GM12864 (cell line): ENCODE results near the gene MAP1LC3B.

Experiments
- DNase-seq: peaks from one replicate; pipeline ENCODE4 v3.0.0-alpha.2; 2011; ENCODE audit warnings: low read depth
- H3K4me3 ChIP-seq: 2 replicates; pipeline ENCODE4 v1.5.1; 2011; ENCODE audit warnings: mild to moderate bottlenecking, low read depth, low read length, control low read depth
- TF ChIP-seq, protein P1 (sequence below): IDR thresholded peaks from 2 replicates; pipeline ENCODE4 v1.5.1; 2011; ENCODE audit warnings: low read depth, mild to moderate bottlenecking, moderate library complexity, low read length, control low read depth, inconsistent platforms; ENCODE audit errors: missing control alignments

Gene MAP1LC3B

DNA sequence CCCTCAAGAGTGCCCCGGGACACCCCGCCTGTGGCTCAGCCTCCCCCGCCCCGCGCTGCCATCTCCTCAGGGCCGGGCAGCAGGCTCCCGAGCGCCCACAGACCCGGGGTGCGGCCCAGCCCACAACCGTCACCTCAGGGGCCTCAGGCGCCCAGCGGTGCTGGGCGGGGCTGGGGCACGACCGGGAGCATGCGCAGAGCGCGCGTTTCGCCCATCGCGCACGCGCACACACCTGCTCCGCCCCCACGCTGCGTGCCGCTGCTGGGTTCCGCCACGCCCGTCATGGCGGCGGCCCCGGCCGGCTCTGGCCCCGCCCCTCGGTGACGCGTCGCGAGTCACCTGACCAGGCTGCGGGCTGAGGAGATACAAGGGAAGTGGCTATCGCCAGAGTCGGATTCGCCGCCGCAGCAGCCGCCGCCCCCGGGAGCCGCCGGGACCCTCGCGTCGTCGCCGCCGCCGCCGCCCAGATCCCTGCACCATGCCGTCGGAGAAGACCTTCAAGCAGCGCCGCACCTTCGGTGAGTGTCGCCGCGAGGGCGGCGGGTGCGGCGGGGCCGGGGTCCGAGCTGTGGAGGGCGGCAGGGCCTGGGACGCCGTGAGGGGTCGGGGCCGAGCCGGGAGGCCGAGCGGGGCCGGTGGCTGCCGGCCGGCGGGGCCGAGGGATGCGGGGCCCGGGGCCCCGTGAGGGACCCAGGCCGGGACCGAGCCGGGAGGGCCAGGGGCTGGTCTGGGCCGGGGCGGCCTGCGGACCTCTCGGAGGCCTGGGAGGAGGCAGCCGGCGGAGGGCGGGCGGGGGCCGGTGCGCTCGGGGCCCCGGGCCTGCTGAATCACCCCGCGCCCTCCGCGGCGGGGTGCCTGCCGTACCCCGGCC is at the start of gene MAP1LC3B:
MAP1LC3B (plus strand) TSS at position 387 of the 871 bp plus-strand sequence; CDS start at position 479, 92 bp downstream.
- peak; percentile 80 for DNase-seq
- peak within 1 kb of the TSS; percentile 78 for H3K4me3 ChIP-seq
- TF ChIP-seq, protein P1, sequence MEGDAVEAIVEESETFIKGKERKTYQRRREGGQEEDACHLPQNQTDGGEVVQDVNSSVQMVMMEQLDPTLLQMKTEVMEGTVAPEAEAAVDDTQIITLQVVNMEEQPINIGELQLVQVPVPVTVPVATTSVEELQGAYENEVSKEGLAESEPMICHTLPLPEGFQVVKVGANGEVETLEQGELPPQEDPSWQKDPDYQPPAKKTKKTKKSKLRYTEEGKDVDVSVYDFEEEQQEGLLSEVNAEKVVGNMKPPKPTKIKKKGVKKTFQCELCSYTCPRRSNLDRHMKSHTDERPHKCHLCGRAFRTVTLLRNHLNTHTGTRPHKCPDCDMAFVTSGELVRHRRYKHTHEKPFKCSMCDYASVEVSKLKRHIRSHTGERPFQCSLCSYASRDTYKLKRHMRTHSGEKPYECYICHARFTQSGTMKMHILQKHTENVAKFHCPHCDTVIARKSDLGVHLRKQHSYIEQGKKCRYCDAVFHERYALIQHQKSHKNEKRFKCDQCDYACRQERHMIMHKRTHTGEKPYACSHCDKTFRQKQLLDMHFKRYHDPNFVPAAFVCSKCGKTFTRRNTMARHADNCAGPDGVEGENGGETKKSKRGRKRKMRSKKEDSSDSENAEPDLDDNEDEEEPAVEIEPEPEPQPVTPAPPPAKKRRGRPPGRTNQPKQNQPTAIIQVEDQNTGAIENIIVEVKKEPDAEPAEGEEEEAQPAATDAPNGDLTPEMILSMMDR = no peak

DNA sequence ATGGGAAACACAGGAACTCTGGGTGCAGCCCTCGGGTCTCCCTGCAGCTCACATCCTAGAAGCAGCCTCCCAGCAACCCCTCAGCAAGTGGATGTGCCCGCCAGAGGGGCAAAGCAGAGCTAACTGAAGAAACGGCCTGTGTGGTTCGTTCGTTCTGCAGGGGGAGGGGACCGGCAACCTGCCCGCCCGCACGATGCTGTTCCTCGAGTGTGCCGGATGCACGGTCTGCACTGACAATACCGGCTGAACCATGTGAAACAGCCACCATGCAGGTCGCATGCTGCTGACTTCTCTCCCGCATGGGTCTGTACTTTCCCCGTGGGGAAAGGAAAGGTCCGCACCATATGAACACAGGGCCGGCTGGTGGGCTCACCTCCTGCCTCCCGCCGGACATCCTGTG is 49.6 kb upstream of the MAP1LC3B start:
- DNase-seq = no peak
- H3K4me3 ChIP-seq = no peak overlapping the region
- TF ChIP-seq, protein P1 = no peak

DNA sequence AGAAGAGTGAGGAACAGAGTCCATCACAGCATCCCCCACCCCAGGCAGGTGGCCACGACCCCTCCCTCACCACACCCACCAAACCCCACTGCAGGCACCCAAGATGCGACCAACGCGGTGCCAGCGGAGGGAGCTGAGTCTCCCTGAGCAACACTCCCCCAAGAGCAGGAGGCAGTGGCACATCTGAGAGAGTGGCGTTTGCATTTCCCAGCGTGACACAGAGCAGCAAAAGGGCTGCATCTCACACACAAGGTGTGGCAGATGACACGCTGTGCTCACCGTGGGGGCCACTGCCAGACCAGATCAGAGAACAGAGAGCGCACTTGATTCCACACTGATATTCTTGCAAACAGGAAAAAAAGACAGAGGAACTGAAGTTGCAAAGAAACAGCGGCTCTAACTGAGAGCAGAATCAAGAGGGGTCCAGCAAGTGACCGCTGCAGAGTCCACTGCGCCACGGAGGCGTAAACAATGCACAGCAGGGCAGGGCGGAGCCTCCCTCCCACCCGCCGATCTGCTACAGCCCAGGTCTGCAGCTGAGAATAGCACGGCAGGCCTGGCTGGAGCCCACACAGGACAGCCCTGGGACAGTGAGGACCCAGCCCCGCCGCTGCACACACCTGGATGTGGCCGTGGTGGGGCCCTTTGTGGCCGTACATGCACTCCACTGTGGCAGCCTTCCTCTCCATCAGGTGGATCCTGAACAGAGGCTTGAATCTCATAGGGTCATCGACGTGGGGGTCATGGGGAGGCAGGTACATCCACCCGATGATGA is 49.0 kb upstream of the MAP1LC3B start:
- DNase-seq = no peak
- TF ChIP-seq, protein P1 = no peak

DNA sequence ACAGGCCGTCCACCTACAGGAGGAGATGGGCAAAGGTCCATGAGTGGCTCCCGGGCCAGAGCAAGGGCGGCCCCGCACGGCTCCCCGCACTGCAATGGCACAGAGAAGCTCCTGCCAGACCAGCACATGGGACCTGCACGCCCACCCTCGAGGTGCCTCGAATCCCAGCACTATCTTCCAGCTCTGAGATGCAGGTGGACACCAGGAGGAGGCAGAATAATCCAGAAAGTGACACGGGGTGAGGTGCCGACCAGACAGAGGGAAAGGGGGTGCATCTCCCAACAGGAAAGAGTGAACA is 48.4 kb upstream of the MAP1LC3B start:
- DNase-seq = no peak
- H3K4me3 ChIP-seq = no peak overlapping the region
- TF ChIP-seq, protein P1 = no peak

More for the DNA sequence above, 49.0 kb upstream of the MAP1LC3B start:
- no peak overlapping the region for H3K4me3 ChIP-seq

DNA sequence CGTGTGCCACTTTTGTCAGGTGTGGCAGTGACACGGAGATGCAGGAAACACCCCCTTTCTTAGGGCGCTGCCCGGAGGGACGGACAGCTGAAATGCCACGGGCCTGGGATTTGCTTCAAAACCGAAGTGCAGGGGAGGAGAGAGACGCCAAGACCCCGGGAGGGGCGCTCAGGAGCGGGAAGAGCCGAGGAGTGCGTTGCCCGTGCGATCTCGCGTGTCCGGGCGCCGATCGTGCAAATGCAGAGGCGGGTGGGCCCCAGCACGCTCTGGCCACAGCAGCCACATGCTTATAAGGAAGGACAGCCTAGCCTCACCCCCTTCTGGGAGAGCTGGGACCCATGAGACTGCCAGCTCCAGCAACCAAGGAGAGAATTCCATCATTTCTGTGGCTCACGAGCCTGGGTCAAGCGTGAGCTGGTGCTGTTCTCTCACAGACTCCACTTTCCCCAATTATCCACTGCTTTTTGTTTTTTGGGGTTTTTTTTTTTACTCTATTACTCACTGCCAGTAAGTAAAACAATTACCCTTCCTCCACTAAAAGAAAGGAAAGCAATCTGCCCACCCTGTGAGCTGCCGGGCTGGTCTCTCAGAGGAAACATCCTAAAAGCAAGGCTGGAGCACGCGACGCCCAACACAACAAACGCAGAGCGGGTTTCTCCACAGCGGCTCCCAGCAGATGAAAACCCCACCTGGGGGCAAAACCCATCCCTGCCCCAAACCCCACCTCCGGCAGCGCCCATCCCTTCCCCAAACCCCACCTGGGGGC is 47.8 kb upstream of the MAP1LC3B start:
- no peak for DNase-seq
- TF ChIP-seq, protein P1 = no peak

DNA sequence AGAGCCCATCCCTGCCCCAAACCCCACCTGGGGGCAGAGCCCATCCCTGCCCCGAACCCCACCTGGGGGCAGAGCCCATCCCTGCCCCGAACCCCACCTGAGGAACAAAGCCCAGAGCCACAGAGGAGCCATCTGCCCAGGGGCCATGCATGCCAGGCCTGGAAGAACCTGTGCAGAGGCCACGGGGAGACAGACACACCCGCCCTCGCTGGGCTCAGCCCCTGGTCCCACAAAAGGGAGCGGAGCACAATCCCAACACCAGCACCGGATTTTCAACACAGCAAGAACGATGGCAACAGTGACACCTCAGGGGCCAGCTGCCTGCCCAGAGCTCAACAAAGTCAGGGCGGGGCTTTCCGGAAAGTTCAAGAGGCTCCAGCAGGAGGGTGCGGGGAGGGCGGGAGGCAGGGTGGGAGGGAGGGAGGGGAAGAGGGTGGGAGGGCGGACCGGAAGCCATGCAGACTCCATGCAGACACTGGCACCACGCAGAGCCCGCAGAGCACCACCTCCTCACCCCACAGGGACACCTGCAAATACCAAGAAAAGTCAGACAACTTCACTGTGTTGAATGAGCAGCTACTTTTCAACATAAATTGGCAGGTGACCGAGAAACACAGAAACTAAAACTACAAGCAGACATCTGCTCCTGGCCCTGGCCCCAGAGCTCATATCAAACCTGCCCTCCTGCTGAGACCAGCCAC is 47.1 kb upstream of the MAP1LC3B start:
- DNase-seq = no peak
- no peak overlapping the region for H3K4me3 ChIP-seq
- TF ChIP-seq, protein P1 = no peak

More for the DNA sequence above, 47.8 kb upstream of the MAP1LC3B start:
- no peak overlapping the region for H3K4me3 ChIP-seq
